OCI-M2 (cell line): ENCODE measurements around the gene NEDD1.

ENCODE experiments used
- DNase-seq: peaks from one replicate; lab custom pipeline; 2025; ENCODE audit not compliant: unreplicated experiment; lab: John Stamatoyannopoulos, UW

NEDD1 gene

GRCh38 chr12:96901175-96901574 lies 5.9 kb upstream of the NEDD1 start:
- no peak for DNase-seq

GRCh38 chr12:96902076-96902475 lies 5.0 kb upstream of the NEDD1 start:
- DNase-seq: no peak

- DNase-seq: no peak
Measured at GRCh38 chr12:96906498-96906848, 584 bp upstream of the NEDD1 start.

GRCh38 chr12:96907671-96908422 lies 790 bp downstream of the NEDD1 start:
- no peak for DNase-seq

- DNase-seq: no peak
Measured at GRCh38 chr12:96908423-96908675, 1.3 kb downstream of the NEDD1 start.

GRCh38 chr12:96912261-96912660 lies 5.2 kb downstream of the NEDD1 start:
- DNase-seq: no peak

GRCh38 chr12:96912943-96913342 lies 5.9 kb downstream of the NEDD1 start:
- DNase-seq: no peak

GRCh38 chr12:96919510-96920210 lies 12.6 kb downstream of the NEDD1 start:
- DNase-seq: no peak

GRCh38 chr12:96948782-96949181 lies 41.7 kb downstream of the NEDD1 start:
- no peak for DNase-seq

- no peak for DNase-seq
Measured at GRCh38 chr12:96979532-96979931, 72.5 kb downstream of the NEDD1 start.

- DNase-seq: no peak
Measured at GRCh38 chr12:96980991-96981414, 73.9 kb downstream of the NEDD1 start.

GRCh38 chr12:96981911-96982310 lies 74.9 kb downstream of the NEDD1 start:
- no peak for DNase-seq

- no peak for DNase-seq
Measured at GRCh38 chr12:96982671-96983070, 75.6 kb downstream of the NEDD1 start.

GRCh38 chr12:96985515-96986362 lies 78.7 kb downstream of the NEDD1 start:
- DNase-seq: no peak

GRCh38 chr12:96986883-96987523 lies 79.9 kb downstream of the NEDD1 start:
- DNase-seq: no peak

GRCh38 chr12:96988919-96989318 lies 81.9 kb downstream of the NEDD1 start:
- no peak for DNase-seq

- no peak for DNase-seq
Measured at GRCh38 chr12:96989916-96990315, 82.9 kb downstream of the NEDD1 start.

GRCh38 chr12:96994900-96995299 lies 87.8 kb downstream of the NEDD1 start:
- no peak for DNase-seq

GRCh38 chr12:96995861-96996260 lies 88.8 kb downstream of the NEDD1 start:
- DNase-seq: no peak

- no peak for DNase-seq
Measured at GRCh38 chr12:96997797-96998484, 90.9 kb downstream of the NEDD1 start.

- no peak for DNase-seq
Measured at GRCh38 chr12:97003276-97003675, 96.2 kb downstream of the NEDD1 start.
